ENCODE measurements around the gene WWOX.

- TF ChIP-seq CTCF (conservative IDR thresholded peaks at IDR 0.05 in 1 of 2, IDR thresholded peaks at IDR 0.05 in 1 of 2; ENCODE audit: extremely low read depth in 1 of 2, insufficient read depth in 1 of 2, low read depth in 1 of 2, low read length in 2 of 2) (no peak), EZH2 (IDR thresholded peaks at IDR 0.05; ENCODE audit: borderline replicate concordance, low read length) (no peak)
Observed at GRCh38 chr16:79175286-79176057, 1076.0 kb downstream of the WWOX start.

All from mammary epithelial cell (primary cell).